Glutamatergic neuron (in vitro differentiated cells): Measurements from ENCODE around the gene RHBDF2. TPM values are rescaled to one million over a fixed set of nuclear protein-coding genes. Genes with fewer than 3 reads are reported as not detected.

Source experiments
- DNase-seq: peaks from one replicate; pipeline ENCODE4 v3.0.0; 2022
- H3K27ac Mint-ChIP-seq: one replicate; pipeline ENCODE4 v1.8.0; 2020; ENCODE audit warnings: mild to moderate bottlenecking, mixed read lengths, inconsistent platforms; ENCODE audit not compliant: unreplicated experiment
- H3K27me3 Mint-ChIP-seq: one replicate; pipeline ENCODE4 v1.8.0; 2020; ENCODE audit warnings: mild to moderate bottlenecking, moderate library complexity, mixed read lengths, inconsistent platforms; ENCODE audit not compliant: unreplicated experiment
- H3K36me3 Mint-ChIP-seq: one replicate; pipeline ENCODE4 v1.8.0; 2020; ENCODE audit warnings: mild to moderate bottlenecking, mixed read lengths, inconsistent platforms; ENCODE audit not compliant: unreplicated experiment
- H3K4me1 Mint-ChIP-seq: one replicate; pipeline ENCODE4 v1.8.0; 2020; ENCODE audit warnings: mild to moderate bottlenecking, low read depth, mixed read lengths, inconsistent platforms; ENCODE audit not compliant: unreplicated experiment
- H3K4me3 Mint-ChIP-seq: one replicate; pipeline ENCODE4 v1.8.0; 2020; ENCODE audit warnings: mild to moderate bottlenecking, mixed read lengths, inconsistent platforms; ENCODE audit not compliant: unreplicated experiment
- H3K9me3 Mint-ChIP-seq: one replicate; pipeline ENCODE4 v1.8.0; 2020; ENCODE audit warnings: mild to moderate bottlenecking, moderate library complexity, mixed read lengths, inconsistent platforms; ENCODE audit not compliant: unreplicated experiment
- total RNA-seq: library from RNA; stranded (reverse); fragmentation: NEBNext Ultra II Directional; extraction: Animal tissue kit (Norgen Biotek cat#: 25700); gene quantifications from one replicate; pipeline ENCODE4 v1.2.1, GENCODE V29; 2021; ENCODE audit not compliant: unreplicated experiment
- TF ChIP-seq, protein P1 (sequence below): fragments of 200-600 bp; sonication (generic); IDR thresholded peaks from one replicate; pipeline ENCODE4 v1.5.0; 2021; ENCODE audit not compliant: partially characterized antibody, unreplicated experiment

Gene RHBDF2
- total RNA-seq, 1 donor from 2014 or later = 1.9 TPM

DNA sequence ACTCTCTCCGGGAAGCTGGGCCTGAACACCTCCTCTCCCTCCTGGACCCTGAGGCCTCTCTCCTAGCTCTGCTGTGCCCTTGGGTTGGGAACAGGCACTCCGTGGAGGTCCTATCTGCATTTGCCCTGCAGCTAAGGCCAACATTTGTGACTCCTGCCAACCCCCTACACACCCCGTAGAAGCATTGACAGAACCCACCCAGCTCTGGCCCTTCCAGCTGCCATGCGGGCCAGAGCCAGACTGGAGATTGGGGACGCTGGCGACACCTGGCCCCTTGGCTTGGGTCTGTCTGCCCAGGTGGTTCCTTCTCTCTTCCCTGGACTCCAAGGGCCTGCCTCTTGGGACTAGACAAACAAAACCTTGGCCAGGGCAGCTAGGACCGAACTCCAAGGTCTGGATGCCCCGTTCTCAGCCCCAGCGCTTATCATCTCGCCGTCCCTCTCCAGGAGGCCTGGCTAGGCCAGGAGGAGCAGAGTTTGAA lies 644 bp upstream of the RHBDF2 start:
- H3K4me3 Mint-ChIP-seq = peak overlapping the region; percentile 90
- no peak for DNase-seq
- TF ChIP-seq, protein P1, sequence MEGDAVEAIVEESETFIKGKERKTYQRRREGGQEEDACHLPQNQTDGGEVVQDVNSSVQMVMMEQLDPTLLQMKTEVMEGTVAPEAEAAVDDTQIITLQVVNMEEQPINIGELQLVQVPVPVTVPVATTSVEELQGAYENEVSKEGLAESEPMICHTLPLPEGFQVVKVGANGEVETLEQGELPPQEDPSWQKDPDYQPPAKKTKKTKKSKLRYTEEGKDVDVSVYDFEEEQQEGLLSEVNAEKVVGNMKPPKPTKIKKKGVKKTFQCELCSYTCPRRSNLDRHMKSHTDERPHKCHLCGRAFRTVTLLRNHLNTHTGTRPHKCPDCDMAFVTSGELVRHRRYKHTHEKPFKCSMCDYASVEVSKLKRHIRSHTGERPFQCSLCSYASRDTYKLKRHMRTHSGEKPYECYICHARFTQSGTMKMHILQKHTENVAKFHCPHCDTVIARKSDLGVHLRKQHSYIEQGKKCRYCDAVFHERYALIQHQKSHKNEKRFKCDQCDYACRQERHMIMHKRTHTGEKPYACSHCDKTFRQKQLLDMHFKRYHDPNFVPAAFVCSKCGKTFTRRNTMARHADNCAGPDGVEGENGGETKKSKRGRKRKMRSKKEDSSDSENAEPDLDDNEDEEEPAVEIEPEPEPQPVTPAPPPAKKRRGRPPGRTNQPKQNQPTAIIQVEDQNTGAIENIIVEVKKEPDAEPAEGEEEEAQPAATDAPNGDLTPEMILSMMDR = no peak
- H3K27me3 Mint-ChIP-seq = peaks cover 12% of the 10 kb centered on the region
- H3K4me1 Mint-ChIP-seq = peaks cover 16% of the 10 kb centered on the region
- H3K27ac Mint-ChIP-seq = no peak overlapping the region
- H3K9me3 Mint-ChIP-seq = peaks cover 7% of the 10 kb centered on the region
- no peaks in the 10 kb centered on the region for H3K36me3 Mint-ChIP-seq

DNA sequence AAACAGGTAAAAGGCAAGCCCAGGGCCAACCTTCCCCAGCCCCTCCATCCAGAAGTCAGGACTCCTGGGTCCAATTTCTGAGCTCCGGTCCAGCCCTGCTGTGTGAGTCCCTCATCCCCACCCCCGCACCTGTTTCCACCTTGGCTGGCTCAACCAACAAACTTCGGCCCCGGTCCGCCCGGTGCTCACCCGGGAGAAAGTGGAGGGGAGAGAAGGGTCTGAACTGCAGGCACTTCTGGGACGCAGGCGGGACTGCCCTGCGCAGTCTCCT lies 541 bp downstream of the RHBDF2 start:
- peaks cover 16% of the 10 kb centered on the region for H3K4me1 Mint-ChIP-seq

DNA sequence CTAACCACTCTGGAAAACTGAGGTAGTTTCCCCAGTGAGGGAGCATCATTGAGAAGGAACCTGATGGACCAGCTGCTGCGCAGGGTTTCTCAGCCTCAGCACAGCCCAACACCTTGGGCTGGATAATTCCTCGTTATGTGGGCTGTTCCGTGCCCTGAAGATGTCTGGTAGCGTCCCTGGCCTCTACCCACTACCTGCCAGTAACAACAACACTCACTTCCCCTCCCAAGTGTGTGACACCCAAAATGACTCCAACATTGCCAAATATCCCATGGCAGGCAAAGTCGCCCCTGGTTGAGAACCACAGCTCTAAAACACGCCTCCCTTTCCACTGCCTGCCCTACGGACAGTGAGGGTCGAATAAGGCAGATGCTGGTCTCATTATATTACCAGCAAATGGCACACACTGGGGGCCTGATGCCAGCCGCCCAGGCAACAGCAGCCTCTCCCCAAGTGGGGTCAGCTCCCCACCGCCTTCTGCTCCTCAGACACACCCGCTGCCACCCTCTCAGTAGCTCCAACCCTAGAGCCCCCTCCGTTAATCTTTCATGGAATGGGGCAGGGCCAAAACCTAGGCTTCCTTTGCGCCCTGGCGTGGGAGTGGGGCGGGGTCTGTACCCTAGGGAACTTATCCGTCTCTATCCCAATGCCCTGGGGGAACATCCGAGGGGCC lies 1.0 kb downstream of the RHBDF2 start:
- H3K4me1 Mint-ChIP-seq = peaks cover 16% of the 10 kb centered on the region
- no peak overlapping the region for H3K27ac Mint-ChIP-seq
- DNase-seq = no peak
- TF ChIP-seq, protein P1 = no peak
- no peaks in the 10 kb centered on the region for H3K36me3 Mint-ChIP-seq
- H3K9me3 Mint-ChIP-seq = peaks cover 7% of the 10 kb centered on the region
- H3K27me3 Mint-ChIP-seq = peaks cover 12% of the 10 kb centered on the region
- H3K4me3 Mint-ChIP-seq = peak overlapping the region; percentile 38

More for the DNA sequence above, 541 bp downstream of the RHBDF2 start:
- Mint-ChIP-seq H3K4me3 (peak overlapping the region; percentile 38), H3K9me3 (peaks cover 7% of the 10 kb centered on the region), H3K27ac (no peak overlapping the region), H3K27me3 (peaks cover 12% of the 10 kb centered on the region), H3K36me3 (no peaks in the 10 kb centered on the region)
- TF ChIP-seq, protein P1 = no peak
- DNase-seq = no peak

DNA sequence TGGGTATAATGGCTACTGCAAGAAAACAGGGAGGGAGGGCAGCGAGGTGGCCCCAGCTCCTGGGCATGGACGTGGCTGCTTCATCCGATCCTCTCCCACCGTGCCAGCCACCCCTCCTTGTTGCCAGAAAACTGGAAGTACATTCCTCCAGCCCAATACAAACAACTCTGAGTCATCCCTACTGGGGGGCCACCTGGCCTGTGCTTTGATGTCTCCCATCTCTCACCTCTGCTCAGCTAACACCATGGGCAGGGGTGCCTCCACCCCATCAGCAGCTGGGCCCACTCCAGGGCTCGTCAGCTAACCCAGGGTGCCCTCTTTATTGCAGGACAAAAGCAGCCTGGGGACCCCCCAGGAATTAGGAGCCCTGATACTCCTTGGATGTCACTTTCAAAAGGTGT lies 2.0 kb downstream of the RHBDF2 start:
- no peaks in the 10 kb centered on the region for H3K36me3 Mint-ChIP-seq
- H3K9me3 Mint-ChIP-seq = peaks cover 7% of the 10 kb centered on the region
- no peak overlapping the region for H3K27ac Mint-ChIP-seq
- no peak overlapping the region for H3K4me3 Mint-ChIP-seq
- H3K27me3 Mint-ChIP-seq = peaks cover 12% of the 10 kb centered on the region
- TF ChIP-seq, protein P1 = no peak
- no peak for DNase-seq
- H3K4me1 Mint-ChIP-seq = peaks cover 16% of the 10 kb centered on the region

DNA sequence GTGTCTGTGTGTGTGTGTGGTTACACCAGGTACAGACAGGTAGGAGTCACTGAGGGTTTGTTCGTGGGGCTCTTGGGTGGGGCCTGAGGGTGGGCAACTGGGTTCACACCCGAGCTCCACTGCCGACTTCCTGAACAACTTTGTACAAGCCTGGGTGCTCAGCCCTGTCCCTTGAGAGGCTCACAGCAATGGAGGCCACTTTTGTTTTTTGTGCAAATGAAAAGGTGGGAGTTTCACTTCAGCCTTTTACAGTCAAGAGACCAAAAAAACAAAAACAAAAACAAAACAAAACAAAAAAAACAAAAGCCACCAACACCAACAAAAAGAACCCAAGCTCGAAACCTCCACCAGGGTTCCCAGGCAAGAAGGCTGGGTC lies 2.4 kb downstream of the RHBDF2 start:
- Mint-ChIP-seq H3K4me1 (peaks cover 16% of the 10 kb centered on the region), H3K27me3 (peaks cover 12% of the 10 kb centered on the region), H3K27ac (peak overlapping the region; percentile 82), H3K36me3 (no peaks in the 10 kb centered on the region), H3K4me3 (peak overlapping the region; percentile 74), H3K9me3 (peaks cover 7% of the 10 kb centered on the region)
- TF ChIP-seq, protein P1 = no peak
- DNase-seq = no peak
